Dendritic cell treated with granulocyte-macrophage colony-stimulating factor and Interleukin-4, amounts not matched to agents 40 ng/mL and 50 ng/mL, for 4 days (primary cell): ENCODE data around the gene GALNT11.
"Not testable (repeated sequence)": the region's sequence is repeated elsewhere in the genome, so short reads cannot be mapped to it uniquely, and the experiment has no call there.

Source experiments
- H3K27ac Mint-ChIP-seq: one replicate; pipeline ENCODE4 v1.8.0; 2022; ENCODE audit warnings: mild to moderate bottlenecking, mixed read lengths
- H3K27me3 Mint-ChIP-seq: one replicate; pipeline ENCODE4 v1.8.0; 2022; ENCODE audit warnings: mild to moderate bottlenecking, mixed read lengths
- H3K36me3 Mint-ChIP-seq: one replicate; pipeline ENCODE4 v1.8.0; 2022; ENCODE audit warnings: low read depth, mixed read lengths
- H3K4me1 Mint-ChIP-seq: one replicate; pipeline ENCODE4 v1.8.0; 2022; ENCODE audit warnings: low read depth, mixed read lengths
- H3K4me3 Mint-ChIP-seq: one replicate; pipeline ENCODE4 v1.8.0; 2022; ENCODE audit warnings: mild to moderate bottlenecking, moderate library complexity, mixed read lengths
- H3K9me3 Mint-ChIP-seq: one replicate; pipeline ENCODE4 v1.8.0; 2022; ENCODE audit warnings: mixed read lengths
- intact Hi-C: fragments of 100-400 bp; cut with micrococcal nuclease; formaldehyde crosslinking; loops from one replicate; pipeline ENCODE4 v1.15.0; 2022

Gene GALNT11

DNA sequence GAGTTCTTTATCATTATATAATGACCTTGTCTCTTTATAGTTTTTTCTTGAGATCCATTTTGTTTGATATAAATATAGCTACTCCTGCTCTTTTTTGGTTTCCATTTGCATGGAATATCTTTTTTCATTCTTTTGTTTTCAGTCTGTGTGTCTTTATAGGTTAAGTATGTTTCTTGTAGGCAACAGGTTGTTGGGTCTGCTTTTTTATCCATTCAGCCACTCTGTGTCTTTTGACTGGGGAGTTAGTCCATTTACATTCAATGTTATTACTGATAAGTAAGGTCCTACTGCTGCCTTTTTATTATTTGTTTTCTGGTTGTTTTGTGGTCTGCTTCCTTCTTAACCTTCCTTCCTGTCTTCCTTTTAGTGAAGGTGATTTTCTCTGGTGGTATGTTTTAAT, 21.1 kb downstream of the GALNT11 start:
- H3K4me3 Mint-ChIP-seq, result no peak overlapping the region
- peaks cover 18% of the 10 kb centered on the region for H3K36me3 Mint-ChIP-seq
- peaks cover 36% of the 10 kb centered on the region for H3K9me3 Mint-ChIP-seq
- no peak overlapping the region for H3K27ac Mint-ChIP-seq
- H3K4me1 Mint-ChIP-seq, result peaks cover 5% of the 10 kb centered on the region
- intact Hi-C loops, result no loop called here
- no peaks in the 10 kb centered on the region for H3K27me3 Mint-ChIP-seq

DNA sequence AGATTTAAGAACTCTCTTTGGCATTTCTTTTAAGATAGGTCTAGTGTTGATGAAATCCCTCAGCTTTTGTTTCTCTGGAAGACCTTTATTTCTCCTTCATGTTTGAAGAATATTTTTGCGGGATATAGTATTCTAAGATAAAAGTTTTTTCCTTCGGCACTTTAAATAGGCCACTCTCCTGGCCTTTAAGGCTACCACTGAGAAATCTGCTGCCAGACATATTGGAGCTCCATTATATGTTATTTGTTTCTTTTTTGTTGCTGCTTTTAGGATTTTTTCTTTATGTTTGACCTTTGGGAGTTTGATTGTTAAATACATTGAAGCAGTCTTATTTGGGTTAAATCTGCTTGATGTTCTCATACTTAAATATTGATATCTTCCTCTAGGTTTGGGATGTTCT, 22.6 kb downstream of the GALNT11 start:
- Mint-ChIP-seq H3K9me3 (peaks cover 36% of the 10 kb centered on the region), H3K27ac (no peak overlapping the region), H3K36me3 (peaks cover 18% of the 10 kb centered on the region), H3K4me3 (no peak overlapping the region), H3K27me3 (no peaks in the 10 kb centered on the region), H3K4me1 (peaks cover 3% of the 10 kb centered on the region)
- intact Hi-C loops, result no loop called here

DNA sequence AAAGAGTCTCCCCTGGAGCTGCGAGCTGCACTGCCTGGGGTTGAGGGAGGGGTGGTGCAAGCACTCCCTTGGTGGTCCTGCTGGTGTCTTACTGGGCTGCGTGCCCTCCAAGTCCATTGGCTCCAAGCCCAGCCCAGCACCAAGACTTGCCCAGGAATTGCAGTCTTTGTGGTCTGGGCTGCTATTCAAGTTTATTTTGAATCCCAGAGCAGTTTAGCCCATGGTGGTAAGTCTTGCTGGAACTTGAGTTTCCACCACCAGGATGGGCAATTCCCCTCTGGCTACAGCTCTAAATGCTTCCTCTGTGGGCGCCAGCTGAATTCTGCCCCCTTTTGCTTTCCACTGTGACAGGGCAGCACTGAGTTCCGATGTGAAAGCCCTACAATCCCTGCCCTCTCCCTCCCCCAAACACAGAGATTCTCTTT, 25.1 kb downstream of the GALNT11 start:
- intact Hi-C loops, result no loop called here
- peaks cover 14% of the 10 kb centered on the region for H3K9me3 Mint-ChIP-seq
- no peak overlapping the region for H3K27ac Mint-ChIP-seq
- H3K4me1 Mint-ChIP-seq, result no peaks in the 10 kb centered on the region
- no peak overlapping the region for H3K4me3 Mint-ChIP-seq
- H3K27me3 Mint-ChIP-seq, result no peaks in the 10 kb centered on the region
- H3K36me3 Mint-ChIP-seq, result peaks cover 4% of the 10 kb centered on the region

GRCh38 chr7:152051968-152052367, 26.5 kb downstream of the GALNT11 start:
- Mint-ChIP-seq H3K4me1 (no peaks in the 10 kb centered on the region), H3K27me3 (no peaks in the 10 kb centered on the region), H3K27ac (no peak overlapping the region), H3K36me3 (no peaks in the 10 kb centered on the region), H3K9me3 (no peaks in the 10 kb centered on the region), H3K4me3 (no peak overlapping the region)
- intact Hi-C loops, result no loop called here

DNA sequence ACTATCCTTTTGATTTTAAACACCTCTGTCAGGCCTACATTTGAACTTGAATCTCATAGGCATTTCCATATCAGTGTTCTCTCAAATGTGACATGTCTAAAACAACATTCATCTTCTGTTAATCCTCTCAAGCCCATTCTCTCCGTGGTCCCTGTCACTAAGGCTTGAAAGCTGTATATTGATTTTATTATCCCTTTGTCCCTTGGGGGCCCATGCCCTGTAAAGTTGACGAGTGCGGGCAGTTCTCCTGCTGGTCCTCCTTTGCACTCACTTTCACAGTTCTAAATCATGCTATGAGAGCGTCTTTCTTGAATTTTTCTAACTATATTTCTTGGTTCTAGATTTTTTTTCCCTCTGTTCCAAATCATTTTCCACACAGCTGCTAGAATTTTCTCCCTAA, 27.3 kb downstream of the GALNT11 start:
- intact Hi-C loops, result no loop called here
- H3K4me1 Mint-ChIP-seq, result no peaks in the 10 kb centered on the region
- H3K27me3 Mint-ChIP-seq, result no peaks in the 10 kb centered on the region
- H3K4me3 Mint-ChIP-seq, result no peak overlapping the region
- H3K9me3 Mint-ChIP-seq, result no peaks in the 10 kb centered on the region
- no peaks in the 10 kb centered on the region for H3K36me3 Mint-ChIP-seq
- no peak overlapping the region for H3K27ac Mint-ChIP-seq

DNA sequence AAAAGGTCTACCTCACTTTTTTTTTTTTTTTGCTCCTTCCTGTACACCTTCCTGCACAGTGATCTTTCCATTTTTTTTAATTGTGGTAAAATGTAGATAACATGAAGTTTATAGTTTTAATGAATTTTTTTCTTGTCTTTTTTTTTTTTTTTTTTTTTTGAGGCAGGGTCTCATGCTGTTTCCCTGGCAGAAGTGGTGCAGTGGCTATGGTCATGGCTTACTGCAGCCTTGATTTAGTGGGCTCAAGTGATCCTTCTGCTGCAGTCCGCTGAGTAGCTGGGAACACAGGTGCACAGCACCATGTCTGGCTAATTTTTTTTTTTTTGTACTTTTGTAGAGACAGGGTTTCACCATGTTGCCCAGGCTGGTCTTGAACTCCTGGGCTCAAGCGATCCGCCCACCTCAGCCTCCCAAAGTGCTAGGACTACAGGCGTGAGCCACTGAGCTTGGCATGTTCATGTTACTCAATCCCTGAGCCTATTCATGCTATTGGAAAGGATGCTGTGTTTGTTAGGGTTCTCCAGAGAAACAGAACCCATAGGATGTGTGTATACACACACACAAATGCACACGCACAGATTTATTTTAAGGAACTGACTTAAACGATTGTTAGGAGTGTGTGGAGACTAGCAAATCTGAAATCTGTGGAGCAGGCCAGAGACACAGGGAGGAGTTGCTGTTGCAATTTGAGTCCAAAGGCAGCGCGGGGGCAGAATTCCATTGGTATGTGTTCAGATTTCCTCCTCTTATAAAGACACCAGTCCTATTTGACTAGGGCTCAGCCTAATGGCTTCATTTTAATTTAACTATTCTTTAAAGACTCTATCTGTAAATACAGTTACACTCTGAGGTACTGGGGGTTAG, 29.1 kb downstream of the GALNT11 start:
- H3K27ac Mint-ChIP-seq, result no peak overlapping the region
- H3K9me3 Mint-ChIP-seq, result no peaks in the 10 kb centered on the region
- peaks cover 9% of the 10 kb centered on the region for H3K36me3 Mint-ChIP-seq
- intact Hi-C loops, result no loop called here
- no peaks in the 10 kb centered on the region for H3K27me3 Mint-ChIP-seq
- H3K4me3 Mint-ChIP-seq, result no peak overlapping the region
- no peaks in the 10 kb centered on the region for H3K4me1 Mint-ChIP-seq

GRCh38 chr7:152056621-152057274, 31.3 kb downstream of the GALNT11 start:
- H3K4me1 Mint-ChIP-seq, result no peaks in the 10 kb centered on the region
- H3K27ac Mint-ChIP-seq, result no peak overlapping the region
- H3K4me3 Mint-ChIP-seq, result no peak overlapping the region
- intact Hi-C loops, result no loop called here
- H3K27me3 Mint-ChIP-seq, result no peaks in the 10 kb centered on the region
- H3K9me3 Mint-ChIP-seq, result no peaks in the 10 kb centered on the region
- peaks cover 9% of the 10 kb centered on the region for H3K36me3 Mint-ChIP-seq

DNA sequence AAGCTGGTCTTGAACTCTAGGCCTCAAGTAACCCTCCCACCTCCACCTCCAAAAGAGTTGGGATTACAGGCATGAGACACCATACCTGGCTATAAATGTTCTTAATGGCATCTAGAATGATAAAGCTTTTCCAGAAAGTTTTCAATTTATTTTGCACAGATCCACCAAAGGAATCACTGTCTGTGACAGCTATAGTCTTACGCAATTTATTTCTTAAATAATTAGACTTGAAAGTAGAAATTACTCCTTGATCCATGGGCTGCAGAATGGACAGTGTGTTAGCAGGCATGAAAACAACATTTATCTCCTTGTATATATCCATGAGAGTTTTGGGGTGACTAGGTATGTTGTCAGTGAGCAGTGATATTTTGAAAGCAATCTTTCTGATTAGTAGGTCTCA, 33.8 kb downstream of the GALNT11 start:
- Mint-ChIP-seq H3K9me3 (peaks cover 15% of the 10 kb centered on the region), H3K27me3 (no peaks in the 10 kb centered on the region), H3K4me3 (no peak overlapping the region), H3K27ac (no peak overlapping the region), H3K36me3 (peaks cover 13% of the 10 kb centered on the region), H3K4me1 (no peaks in the 10 kb centered on the region)
- intact Hi-C loops, result no loop called here

DNA sequence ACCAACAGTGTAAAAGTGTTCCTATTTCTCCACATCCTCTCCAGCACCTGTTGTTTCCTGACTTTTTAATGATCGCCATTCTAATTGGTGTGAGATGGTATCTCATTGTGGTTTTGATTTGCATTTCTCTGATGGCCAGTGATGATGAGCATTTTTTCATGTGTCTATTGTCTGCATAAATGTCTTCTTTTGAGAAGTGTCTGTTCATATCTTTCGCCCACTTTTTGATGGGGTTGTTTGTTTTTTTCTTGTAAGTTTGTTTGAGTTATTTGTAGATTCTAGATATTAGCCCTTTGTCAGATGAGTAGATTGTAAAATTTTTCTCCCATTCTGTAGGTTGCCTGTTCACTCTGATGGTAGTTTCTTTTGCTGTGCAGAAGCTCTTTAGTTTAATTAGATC, 35.6 kb downstream of the GALNT11 start:
- H3K4me3 Mint-ChIP-seq, H3K27me3 Mint-ChIP-seq, H3K4me1 Mint-ChIP-seq, intact Hi-C loops, H3K27ac Mint-ChIP-seq: not testable (repeated sequence)
- H3K36me3 Mint-ChIP-seq, result peaks cover 16% of the 10 kb centered on the region
- peaks cover 30% of the 10 kb centered on the region for H3K9me3 Mint-ChIP-seq

- H3K27me3 Mint-ChIP-seq, H3K4me3 Mint-ChIP-seq, H3K27ac Mint-ChIP-seq, intact Hi-C loops: not testable (repeated sequence)
- peaks cover 16% of the 10 kb centered on the region for H3K36me3 Mint-ChIP-seq
- peaks cover 13% of the 10 kb centered on the region for H3K4me1 Mint-ChIP-seq
- peaks cover 30% of the 10 kb centered on the region for H3K9me3 Mint-ChIP-seq
Observed at GRCh38 chr7:152063192-152063591, 37.7 kb downstream of the GALNT11 start.

- H3K9me3 Mint-ChIP-seq, result peaks cover 30% of the 10 kb centered on the region
- peaks cover 13% of the 10 kb centered on the region for H3K4me1 Mint-ChIP-seq
- H3K27ac Mint-ChIP-seq, H3K27me3 Mint-ChIP-seq, intact Hi-C loops, H3K4me3 Mint-ChIP-seq: not testable (repeated sequence)
- H3K36me3 Mint-ChIP-seq, result peaks cover 11% of the 10 kb centered on the region
Observed at GRCh38 chr7:152063821-152064220, 38.3 kb downstream of the GALNT11 start.

- H3K27me3 Mint-ChIP-seq, intact Hi-C loops, H3K4me3 Mint-ChIP-seq, H3K36me3 Mint-ChIP-seq, H3K27ac Mint-ChIP-seq: not testable (repeated sequence)
- Mint-ChIP-seq H3K9me3 (peaks cover 30% of the 10 kb centered on the region), H3K4me1 (peaks cover 13% of the 10 kb centered on the region)
Observed at GRCh38 chr7:152065800-152066344, 40.4 kb downstream of the GALNT11 start.

GRCh38 chr7:152072421-152072820, 46.9 kb downstream of the GALNT11 start:
- no peak overlapping the region for H3K27ac Mint-ChIP-seq
- no peaks in the 10 kb centered on the region for H3K36me3 Mint-ChIP-seq
- H3K9me3 Mint-ChIP-seq, result no peaks in the 10 kb centered on the region
- peaks cover 9% of the 10 kb centered on the region for H3K4me1 Mint-ChIP-seq
- no peak overlapping the region for H3K4me3 Mint-ChIP-seq
- H3K27me3 Mint-ChIP-seq, result no peaks in the 10 kb centered on the region
- intact Hi-C loops, result no loop called here

DNA sequence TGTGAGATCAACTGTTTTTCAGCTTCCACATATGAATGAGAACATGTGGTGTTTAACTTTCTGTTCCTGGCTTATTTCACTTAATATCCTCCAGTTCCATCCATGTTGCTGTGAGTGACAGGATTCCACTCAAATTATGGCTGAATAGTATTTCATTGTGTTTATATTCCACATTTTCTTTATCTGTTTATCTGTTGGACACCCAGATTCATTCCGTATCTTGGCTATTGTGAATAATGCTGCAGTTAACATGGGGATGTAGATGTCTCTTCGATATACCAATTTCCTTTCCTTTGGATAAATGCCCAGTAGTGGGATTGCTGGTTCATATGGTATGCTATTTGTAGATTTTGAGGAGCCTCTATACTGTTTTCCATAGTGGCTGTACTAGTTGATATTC, 47.9 kb downstream of the GALNT11 start:
- Mint-ChIP-seq H3K27ac (no peak overlapping the region), H3K36me3 (no peaks in the 10 kb centered on the region), H3K4me3 (no peak overlapping the region), H3K4me1 (peaks cover 15% of the 10 kb centered on the region), H3K9me3 (no peaks in the 10 kb centered on the region), H3K27me3 (no peaks in the 10 kb centered on the region)
- intact Hi-C loops, result no loop called here
